Heart left ventricle (tissue), 13 donors: Measurements from ENCODE around the gene C20orf202.

Experiments used
- CTCF ChIP-seq, 12 donors: fragments of 200-600 bp; sonication (generic) in 4 of 12; IDR thresholded peaks; one replicate each; pipeline versions ENCODE4 v1.5.0 to v1.8.0; 2018 to 2022; ENCODE audit warnings: antibody characterized with exemption in 12 of 12, mild to moderate bottlenecking in 5 of 12
- POLR2A ChIP-seq, 2 donors: fragments of 450-650 bp; IDR thresholded peaks; one replicate each; pipeline ENCODE4 v1.6.1; 2017; ENCODE audit warnings: antibody characterized with exemption in 2 of 2, mild to moderate bottlenecking in 2 of 2, moderate library complexity in 2 of 2
- donor health status: ischemic (EF 13 %, LVEDD 7.1; RV severe dilation, severe dysfunction).
- donor health status: DM: no; HTN: yes; CAD: no.
- donor health status: DM: no; HTN: no; CAD: no.
- donor health status: ischemic (EF 25% LVEDD 6.9; RV normal size, moderate dysfunction).
- donor health status: ischemic (EF 25% LVEDD 5.7; RV mildly dilated, moderate dysfunction).
- donor health status: ischemic (EF 35%, LVEDD 5.7; RV mildly dilated, moderate dysfunction).
- donor health status: nonischemic (EF 11% LVEDD 7.7; RV severe dilation, severe dysfunction).
- donor health status: DM: yes; HTN: yes; CAD: no.
- donor health status: PGD.
- donor health status: ischemic (EF 29% LVEDD 5.4; RV normal size, mild dysfunction).
- donor health status: nonischemic (EF 23%, LVEDD 6.1; RV moderate dilation, normal function).

DNA sequence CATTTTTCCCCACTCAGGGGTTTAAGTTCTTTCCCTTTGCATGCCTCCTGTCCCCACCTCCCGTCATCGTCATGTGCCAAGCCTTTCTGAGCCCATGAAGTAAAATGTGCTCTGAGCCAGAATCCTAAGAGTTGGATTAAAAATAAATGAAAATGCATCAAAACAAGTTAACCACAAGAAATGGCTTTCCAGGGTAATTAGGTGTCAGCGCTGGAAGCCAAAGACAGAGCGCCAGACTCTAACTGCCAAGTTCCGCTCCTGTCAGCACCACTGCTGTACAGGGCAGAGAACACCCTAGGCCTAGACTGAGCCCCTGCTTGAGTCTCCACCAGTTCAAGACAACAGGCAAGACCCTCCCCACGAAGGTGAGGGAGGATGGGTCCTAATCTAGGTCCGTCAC, 5.5 kb upstream of the C20orf202 start:
- TF ChIP-seq CTCF (IDR thresholded peaks at IDR 0.05) (no peak), POLR2A (IDR thresholded peaks at IDR 0.05) (no peak)
